ENCODE results near the gene ASIP. TPM values are rescaled to one million over a fixed set of nuclear protein-coding genes. Genes with fewer than 3 reads are reported as not detected.
"Not testable (repeated sequence)": the region's sequence is repeated elsewhere in the genome, so short reads cannot be mapped to it uniquely, and the experiment has no call there.

ASIP gene, protein sequence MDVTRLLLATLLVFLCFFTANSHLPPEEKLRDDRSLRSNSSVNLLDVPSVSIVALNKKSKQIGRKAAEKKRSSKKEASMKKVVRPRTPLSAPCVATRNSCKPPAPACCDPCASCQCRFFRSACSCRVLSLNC
- total RNA-seq = not detected in 2 replicates

DNA sequence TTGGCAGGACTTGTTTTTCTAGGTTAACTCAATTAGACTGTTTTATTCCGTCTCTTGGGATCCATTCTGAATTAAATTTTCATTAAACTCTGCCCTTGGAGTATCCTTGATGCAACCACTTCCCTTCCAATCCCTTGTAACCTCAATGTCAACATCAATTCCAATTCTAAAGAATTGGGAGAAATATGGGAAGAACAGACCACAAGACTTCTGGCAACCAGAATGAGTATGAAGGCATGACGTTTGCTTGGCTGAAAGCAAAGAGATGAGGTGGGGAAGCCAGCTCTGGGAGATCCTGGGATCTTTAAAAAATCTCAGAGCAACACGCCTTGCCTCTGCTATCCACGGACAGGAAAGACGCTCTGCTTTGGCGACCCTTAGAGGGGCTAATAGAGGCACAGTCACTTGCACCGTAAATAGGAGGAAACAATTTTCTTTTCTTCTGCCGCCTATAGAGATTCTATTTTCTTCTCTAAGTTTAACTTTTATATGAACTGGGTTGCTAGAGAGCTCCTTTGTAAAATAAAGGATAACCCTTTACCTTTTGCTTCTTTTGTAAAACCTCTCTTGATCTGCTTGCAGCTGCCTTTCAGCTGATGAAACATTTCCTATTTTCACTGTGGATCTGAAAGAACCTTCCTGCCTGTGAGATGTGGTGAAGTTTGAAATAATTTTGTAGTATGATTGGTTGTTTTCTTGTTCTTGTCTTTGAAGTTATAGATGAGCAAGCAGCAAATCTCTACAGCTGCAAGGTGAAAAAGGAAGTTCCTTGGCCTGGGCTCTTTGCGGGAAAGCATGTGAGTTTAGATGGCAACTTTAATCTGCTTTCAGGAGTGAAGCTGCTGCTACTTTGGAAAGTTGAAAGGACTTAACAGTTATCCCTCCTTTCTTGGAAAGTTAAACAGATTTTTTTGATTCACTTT is at the start of gene ASIP:
ASIP (plus strand) TSS at position 731 of the 923 bp plus-strand sequence. CDS start 18,952 bp downstream, outside the sequence.
- no peak for DNase-seq (ENCODE audit: extremely low read depth, low read depth, low spot score)

DNA sequence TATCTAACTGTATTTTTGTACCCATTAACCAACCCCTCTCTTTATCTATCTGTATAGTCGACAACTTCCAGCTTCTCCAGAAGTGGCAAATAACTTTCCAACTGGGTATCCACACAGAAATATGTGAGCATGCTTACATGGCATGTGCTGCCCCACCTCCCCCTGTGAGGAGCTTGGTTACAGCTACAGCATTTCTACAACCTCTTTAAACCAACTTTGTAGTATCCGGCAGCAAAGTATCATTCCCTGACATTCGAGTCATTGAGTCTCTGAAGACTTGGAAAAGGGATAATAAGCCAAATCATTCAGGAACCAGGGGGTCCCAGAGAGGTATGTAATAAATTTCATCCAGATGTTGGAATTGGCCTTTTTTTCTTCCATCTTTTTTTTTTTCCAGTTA is 48.2 kb upstream of the ASIP start:
- no peak for DNase-seq (ENCODE audit: extremely low read depth, low read depth, low spot score)

DNA sequence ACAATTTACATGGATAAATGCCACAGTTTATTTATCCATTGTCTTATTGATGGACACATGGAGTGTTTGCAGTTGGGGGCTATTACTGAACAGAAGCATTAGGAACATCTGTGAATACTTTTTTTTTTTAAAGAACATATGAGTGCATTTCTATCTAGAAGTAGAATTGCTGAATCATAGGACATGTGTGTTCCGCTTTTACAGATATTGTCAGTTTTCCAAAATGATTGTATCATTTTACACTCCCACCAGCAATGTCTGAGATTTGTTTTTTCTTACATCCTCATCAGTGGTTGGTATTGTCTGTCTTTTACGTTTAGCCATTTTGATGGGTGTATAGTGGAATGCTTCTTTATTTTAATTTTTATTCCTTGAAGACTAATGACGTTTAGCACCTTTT is 42.0 kb upstream of the ASIP start:
- no peak for DNase-seq (ENCODE audit: extremely low read depth, low read depth, low spot score)

DNA sequence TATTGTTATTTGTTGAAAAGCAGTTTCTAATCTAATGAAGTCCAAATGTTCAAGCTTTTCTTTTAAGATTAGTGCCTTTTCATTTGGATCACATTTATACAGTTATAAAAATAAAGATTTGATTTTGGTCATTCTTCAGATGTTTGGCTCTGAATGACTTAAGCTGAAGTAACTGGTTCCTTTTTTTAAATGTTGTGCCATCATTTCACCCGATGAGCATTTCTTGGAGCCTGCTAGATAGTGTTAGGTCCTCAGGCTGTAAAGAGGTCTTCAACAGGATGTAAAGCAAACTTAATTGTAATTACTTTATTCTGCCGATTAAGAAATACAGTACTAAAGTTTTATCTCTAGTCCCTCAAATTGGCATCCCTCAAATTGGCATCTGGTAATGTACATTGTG is 41.2 kb upstream of the ASIP start:
- no peak for DNase-seq (ENCODE audit: extremely low read depth, low read depth, low spot score)

DNA sequence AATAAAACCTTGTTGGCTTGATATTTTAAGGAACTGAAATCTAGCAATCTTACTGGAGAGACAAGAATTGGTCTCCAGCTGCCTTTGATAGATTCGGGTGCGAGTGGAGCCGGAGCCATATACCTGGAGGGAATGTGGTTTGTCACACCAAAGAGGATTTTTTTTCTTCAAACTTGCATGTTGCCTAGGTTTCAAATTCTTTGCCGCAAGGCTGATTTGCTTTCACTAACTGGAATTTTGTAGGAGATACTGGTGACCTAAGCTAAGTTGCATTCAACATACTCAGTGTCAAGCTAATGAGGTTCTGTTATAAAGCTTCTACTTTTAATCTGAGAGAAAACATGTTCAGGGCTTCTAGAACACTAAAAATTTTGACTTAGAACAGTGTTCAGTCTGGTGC is 39.7 kb upstream of the ASIP start:
- DNase-seq (ENCODE audit: extremely low read depth, low read depth, low spot score) = no peak

DNA sequence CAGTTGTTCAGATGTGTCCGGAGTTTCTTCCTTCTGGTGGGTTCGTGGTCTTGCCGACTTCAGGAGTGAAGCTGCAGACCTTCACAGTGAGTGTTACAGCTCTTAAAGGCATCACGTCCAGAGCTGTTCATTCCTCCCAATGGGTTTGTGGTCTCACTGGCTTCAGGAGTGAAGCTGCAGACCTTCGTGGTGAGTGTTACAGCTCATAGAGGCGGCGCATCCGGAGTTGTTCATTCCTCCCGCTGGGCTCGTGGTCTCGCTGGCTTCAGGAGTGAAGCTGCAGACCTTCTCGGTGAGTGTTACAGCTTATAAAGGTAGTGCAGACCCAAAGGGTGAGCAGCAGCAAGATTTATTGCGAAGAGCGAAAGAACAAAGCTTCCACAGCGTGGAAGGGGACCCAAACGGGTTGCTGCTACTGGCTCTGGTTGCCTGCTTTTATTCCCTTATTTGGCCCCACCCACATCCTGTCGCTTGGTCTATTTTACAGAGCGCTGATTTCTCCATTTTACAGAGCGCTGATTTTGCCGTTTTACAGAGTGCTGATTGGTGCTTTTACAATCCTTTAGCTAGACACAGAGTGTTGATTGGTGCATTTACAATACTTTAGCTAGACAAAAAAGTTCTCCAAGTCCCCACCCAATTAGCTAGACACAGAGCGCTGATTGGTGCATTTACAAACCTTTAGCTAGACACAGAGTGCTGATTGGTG is 35.9 kb upstream of the ASIP start:
- not testable (repeated sequence) for DNase-seq (ENCODE audit: extremely low read depth, low read depth, low spot score)

DNA sequence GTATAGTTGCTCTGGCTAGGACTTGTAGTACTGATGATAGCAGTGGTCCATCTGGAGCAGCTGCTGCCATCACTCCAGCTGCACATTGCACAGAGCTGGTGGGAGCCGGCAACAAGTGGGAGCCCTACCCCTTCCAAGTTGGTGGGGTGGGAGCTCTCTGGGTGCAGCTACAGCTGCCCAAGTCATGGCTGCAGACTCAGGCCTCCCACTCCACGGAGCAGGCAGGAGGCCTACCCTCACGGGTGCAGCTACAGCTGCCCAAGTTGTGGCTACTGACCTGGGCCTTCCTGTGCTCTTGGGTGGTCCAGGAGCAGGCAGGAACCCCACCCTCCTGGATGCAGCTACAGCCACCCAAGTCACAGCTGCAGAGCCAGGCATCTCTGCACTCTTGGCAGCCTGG is 32.1 kb upstream of the ASIP start:
- no peak for DNase-seq (ENCODE audit: extremely low read depth, low read depth, low spot score)

DNA sequence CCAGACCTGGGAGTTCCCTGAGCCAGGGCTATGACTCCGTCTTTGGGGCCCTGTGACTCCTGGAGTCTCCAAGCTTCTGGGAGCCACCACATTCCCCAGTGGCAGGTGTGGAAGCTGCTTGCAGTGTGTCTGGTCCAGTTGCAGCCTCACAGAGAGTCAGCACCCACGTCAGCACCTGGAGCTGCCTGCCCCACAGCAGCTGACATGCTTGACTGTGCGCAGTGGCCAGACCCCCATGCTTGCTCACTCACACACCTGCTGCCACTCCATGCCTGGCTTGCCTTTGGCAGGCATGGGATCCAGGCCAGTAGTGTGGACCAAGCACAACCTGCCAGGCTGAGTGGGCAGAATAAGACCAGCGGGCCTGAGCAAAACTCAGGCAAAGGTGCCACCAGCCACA is 31.0 kb upstream of the ASIP start:
- no peak for DNase-seq (ENCODE audit: extremely low read depth, low read depth, low spot score)

DNA sequence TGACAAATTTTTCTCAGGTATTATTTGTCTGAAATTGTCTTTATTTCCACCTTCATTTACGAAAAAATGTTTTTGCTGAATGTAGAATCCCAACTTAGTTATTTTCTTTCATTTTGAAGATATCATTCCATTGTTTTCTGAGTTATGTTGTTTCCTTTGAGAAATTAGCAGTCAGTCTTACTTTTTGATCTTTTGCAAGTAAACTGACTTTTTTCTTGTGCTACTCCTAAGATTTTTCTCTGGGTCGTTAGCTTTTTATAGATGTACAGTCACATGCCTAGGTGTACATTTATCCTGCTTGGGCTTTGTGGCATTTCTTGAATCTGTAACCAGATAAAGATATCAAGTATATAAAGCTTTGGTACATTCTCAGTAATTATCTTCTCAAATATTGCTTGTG is 29.6 kb upstream of the ASIP start:
- no peak for DNase-seq (ENCODE audit: extremely low read depth, low read depth, low spot score)

DNA sequence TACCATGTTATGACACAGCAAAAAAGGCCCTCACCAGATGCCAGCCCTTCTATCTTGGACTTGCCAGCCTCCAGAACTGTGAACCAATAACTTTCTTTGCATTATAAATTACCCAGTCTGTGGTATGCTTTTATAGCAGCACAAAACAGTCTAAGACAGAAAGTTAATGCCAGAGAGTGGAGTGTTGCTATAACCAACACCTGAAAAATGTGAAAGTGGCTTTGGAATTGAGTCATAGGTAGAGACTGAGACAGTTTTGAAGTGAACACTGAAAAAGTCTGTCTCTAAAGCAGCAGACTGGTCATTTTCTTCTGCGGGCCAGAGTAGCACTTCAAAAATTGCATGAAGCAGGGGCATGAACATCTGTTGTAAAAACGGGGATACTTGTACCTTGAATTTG is 28.0 kb upstream of the ASIP start:
- no peak for DNase-seq (ENCODE audit: extremely low read depth, low read depth, low spot score)

DNA sequence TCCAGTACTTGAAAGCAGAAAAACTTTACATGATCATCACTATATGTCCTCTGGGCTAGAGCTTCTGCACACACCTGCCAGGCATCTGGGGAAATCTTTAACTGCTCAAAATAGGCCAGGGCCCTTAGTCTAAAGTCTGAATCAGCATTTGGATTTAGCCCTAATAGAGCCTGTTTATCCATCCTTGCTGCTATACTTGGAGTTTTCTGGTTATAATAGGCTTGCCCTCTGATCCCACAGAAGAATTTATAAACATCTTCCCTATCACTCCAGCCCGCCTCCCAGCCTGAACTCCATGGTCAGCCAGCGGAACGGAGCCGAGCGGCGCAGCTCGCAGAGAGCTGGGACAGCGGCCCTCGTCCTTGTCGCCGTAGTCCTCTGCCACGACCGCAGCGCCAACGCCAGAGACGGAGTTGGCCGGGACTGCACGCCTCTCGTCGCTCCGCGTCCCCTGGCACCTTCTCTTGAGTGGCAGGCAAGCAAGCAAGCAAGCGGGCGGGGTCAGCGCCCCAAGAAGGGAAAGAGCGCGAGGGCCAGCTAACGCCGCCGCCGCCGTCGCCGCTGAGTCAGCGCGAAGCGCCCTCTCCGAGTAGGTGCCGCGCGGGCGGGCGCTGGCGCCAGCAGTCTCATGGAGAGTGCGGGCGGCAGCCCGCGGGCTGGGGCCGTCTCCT is 25.4 kb upstream of the ASIP start:
- no peak for DNase-seq (ENCODE audit: extremely low read depth, low read depth, low spot score)

DNA sequence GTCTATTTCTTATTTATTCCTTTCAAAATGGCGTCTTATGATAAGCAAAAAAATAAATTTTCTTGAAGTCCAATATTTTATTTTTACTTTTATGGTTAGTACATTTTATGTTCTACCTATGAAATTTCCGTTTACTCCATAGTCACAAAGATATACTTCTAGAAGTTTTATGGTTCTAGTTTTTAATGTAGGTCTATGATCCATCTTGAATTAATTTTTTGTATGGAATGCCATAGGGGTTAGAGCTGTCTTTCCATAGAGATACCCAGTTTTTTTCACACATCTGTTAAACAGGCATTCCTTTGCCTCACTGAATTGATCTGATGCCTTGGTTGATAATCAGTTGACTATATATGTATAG is 24.9 kb upstream of the ASIP start:
- no peak for DNase-seq (ENCODE audit: extremely low read depth, low read depth, low spot score)

DNA sequence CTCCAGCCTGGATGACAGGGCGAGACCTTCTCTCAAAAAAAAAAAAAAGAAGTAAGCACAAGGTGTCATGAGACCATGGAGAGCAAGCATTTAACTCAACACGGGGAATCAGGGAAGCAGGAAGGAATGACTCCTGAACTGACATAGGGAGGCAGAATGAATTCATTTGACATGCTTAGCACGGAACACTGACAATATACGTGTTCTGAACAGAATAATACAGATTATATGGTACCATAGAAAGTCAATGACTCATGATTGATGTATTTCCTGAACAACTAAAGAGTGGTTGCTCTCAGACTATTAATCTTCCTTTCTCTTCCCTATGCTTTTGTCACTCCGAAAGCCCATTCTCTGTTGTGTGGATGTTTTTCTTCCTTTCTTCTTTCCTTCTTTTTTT is 20.7 kb upstream of the ASIP start:
- DNase-seq (ENCODE audit: extremely low read depth, low read depth, low spot score) = peak; percentile 41

DNA sequence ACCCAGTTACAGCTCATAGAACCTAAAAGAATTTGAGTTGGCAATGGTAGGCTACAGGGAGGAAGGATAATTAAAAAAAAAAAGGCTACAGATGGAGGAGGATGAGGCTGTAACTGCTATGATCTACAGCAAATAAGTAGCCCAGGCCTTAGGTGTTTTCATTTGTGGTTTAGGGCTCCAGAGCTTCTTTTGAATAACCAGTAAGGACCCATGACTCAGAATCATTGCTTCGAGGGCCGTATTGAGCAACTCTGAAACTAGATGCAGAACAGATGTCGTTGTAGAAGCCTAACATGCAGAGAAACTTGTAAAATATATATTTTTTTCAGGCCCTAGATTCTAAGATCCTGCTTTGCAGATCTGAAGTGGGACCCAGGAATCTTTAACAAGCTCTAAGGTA is 19.0 kb upstream of the ASIP start:
- no peak for DNase-seq (ENCODE audit: extremely low read depth, low read depth, low spot score)

DNA sequence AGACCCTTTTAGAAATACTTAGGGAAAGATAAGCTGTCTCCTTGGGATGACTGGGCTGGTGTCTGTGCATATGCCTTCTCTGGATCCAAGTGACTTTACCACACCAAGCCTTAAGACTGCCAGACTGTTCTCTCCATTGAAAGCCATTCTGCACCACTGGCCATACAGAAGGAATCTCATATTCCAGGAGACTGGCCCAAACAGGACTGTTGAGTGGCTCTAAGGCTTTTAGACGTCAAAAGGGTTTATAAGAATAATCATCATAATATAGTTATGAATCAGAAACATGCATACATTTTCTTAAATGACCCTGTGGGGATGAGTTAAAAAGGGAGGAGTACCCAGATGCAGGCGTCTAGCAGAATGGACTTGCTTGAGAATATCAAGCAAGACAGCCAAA is 17.0 kb upstream of the ASIP start:
- DNase-seq (ENCODE audit: extremely low read depth, low read depth, low spot score) = not testable (repeated sequence)

DNA sequence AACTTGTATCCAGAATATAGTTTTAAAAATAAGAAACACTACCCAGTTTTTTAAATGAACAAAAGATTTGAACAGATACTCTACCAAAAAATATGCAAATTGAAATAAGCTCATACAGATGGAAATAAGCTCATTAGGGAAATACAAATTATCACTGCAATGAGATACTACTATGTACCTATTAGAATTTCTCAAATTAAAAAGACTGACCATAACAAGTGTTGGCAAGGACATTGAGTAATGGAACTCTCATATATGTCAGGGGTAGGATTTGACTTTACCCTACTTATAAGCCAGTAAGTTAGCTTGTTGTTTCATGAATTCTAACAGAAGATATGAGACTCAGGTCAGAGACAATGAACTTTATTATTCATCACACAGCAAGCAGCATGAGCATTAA is 9.6 kb upstream of the ASIP start:
- DNase-seq (ENCODE audit: extremely low read depth, low read depth, low spot score) = no peak

DNA sequence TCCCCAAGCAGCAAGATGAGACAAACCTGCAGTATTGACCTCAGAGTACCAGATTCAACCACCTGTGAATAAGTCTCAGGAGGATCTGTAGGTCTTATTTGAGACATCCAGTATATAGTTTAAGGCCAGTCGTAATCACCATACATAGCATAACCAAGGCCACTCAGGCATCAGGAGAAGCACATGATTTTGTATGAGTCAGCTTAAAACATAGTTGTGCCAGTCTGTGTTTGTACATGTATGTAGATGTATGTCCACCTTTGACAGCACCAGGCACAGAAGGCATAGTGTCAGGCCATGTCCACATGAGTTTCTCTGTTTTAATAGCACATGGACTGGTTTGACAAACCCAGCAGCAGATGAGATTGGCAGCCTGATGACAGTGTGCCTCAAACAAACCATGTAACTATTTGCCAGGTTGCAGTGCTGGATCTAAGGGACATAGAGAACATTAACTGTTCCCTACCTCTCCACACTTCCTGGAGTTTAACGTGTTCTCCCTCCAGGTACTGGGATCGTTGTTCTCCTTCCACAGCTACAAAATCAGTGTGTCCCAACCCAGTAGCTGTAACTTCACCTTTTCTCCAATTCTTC is 8.6 kb upstream of the ASIP start:
- DNase-seq (ENCODE audit: extremely low read depth, low read depth, low spot score) = no peak

DNA sequence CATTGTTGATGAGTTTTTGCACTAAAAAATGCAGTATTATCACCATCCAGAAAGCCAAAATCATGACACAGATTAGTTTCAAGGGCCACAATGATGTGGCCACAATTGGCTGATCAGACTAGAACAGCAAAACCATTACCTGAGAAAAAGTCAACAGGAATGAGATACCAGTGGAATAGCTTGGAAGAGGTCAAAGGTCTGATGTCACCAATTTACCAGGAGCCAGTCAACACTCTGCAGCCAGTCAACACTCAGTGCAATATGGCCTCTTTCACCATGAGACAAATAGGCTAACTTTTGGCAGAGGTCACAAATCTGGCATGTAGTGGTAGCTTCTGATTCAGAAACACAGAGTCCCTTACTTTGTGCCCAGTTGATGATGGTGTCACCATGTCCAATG is 7.5 kb upstream of the ASIP start:
- DNase-seq (ENCODE audit: extremely low read depth, low read depth, low spot score) = no peak

DNA sequence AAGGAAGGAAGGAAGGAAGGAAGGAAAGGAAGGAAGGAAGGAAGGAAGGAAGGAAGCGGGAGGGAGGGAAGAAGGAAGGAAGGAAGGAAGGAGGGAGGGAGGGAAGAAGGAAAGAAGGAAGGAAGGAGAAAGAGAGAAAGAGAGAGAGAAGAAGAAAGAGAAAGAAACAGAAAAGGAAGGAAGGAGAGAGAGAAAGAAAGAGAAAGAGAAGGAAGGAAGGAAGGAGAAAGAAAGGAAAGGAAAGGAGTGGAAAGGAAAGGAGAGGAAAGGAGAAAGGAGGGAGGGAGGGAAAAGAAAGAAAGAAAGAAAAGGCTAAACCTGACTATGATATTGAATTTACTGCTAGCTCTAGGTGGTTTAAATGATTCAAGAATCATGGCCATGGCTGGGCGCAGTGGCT is 5.3 kb upstream of the ASIP start:
- DNase-seq (ENCODE audit: extremely low read depth, low read depth, low spot score) = no peak

DNA sequence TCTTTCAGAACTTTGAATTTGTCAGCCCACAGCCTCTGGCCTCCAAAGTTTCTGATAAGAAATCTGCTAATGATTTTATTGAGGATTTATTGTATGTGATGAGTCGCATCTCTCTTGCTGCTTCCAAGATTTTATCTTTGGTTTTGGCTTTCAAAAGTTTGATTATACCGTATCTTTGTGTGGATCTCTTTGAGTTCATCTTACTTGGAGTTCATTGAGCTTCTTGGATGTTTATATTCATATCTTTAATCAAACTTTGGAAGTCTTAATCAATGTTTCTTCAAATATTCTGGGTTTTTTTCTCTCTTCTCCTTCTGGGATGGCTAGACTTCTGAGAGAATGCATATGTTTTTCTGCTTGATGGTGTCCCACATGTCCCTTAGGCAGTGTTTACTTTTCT is 3.3 kb upstream of the ASIP start:
- no peak for DNase-seq (ENCODE audit: extremely low read depth, low read depth, low spot score)

DNA sequence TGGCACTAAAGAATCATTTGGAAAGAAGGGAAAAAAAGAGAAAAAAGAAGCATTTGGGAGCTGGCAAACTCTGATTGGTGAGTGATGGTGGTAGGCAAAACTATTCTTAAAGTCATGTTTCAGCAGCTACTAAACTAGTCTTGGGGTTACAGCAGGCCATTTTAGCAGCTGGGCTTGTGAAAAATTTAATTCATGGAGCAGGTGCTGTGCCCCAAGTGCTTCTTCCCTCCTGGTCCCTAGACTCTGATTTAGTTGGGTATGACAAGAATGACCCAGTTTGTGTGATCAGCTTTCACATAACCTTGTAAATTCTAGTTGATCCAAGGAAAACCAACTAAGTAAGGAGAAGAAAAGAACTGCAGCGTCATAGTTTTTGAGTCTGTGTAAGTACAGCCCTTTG is 1.1 kb upstream of the ASIP start:
- no peak for DNase-seq (ENCODE audit: extremely low read depth, low read depth, low spot score)

All from glomerular endothelial cell (primary cell).